ENCODE measurements around the gene TAF10. TPM values are rescaled to one million over a fixed set of nuclear protein-coding genes. Genes with fewer than 3 reads are reported as not detected.

TAF10 gene
- polyA plus RNA-seq, 4 donors = 62.6 to 133 (median 105) TPM

- Histone ChIP-seq H3K4me1 (ENCODE audit: control insufficient read depth in 3 of 3, insufficient read depth in 2 of 3, low read depth in 1 of 3, low read length in 2 of 3) (no peaks in the 10 kb centered on the region), H3K27ac (ENCODE audit: low read depth in 1 of 3, low read length in 2 of 3) (no peak overlapping the region), H3K36me3 (ENCODE audit: control insufficient read depth in 3 of 3, insufficient read depth in 2 of 3, low read depth in 1 of 3, low read length in 3 of 3) (peaks cover 0 to 13% (median 0%) of the 10 kb centered on the region in 3 donors), H3K27me3 (ENCODE audit: control insufficient read depth in 3 of 3, insufficient read depth in 3 of 3, low read length in 3 of 3) (peaks cover 0 to 12% (median 0%) of the 10 kb centered on the region in 3 donors), H3K9me3 (ENCODE audit: control insufficient read depth in 2 of 2, insufficient read depth in 1 of 2, low read depth in 1 of 2, low read length in 1 of 2) (no peaks in the 10 kb centered on the region), H3K4me3 (ENCODE audit: low read depth in 1 of 3, low read length in 3 of 3) (no peak overlapping the region)
- FAIRE-seq (no peak), DNase-seq (no peak)
- 82 to 90% (median 88%) methylated on average over 5 of the region's 5 CpGs for WGBS, 3 donors
Measured at GRCh38 chr11:6569706-6570105, 42.3 kb downstream of the TAF10 start.

- Histone ChIP-seq H3K27me3 (ENCODE audit: control insufficient read depth in 3 of 3, insufficient read depth in 3 of 3, low read length in 3 of 3) (peaks cover 0 to 12% (median 0%) of the 10 kb centered on the region in 3 donors), H3K4me1 (ENCODE audit: control insufficient read depth in 3 of 3, insufficient read depth in 2 of 3, low read depth in 1 of 3, low read length in 2 of 3) (no peaks in the 10 kb centered on the region), H3K4me3 (ENCODE audit: low read depth in 1 of 3, low read length in 3 of 3) (no peak overlapping the region), H3K27ac (ENCODE audit: low read depth in 1 of 3, low read length in 2 of 3) (no peak overlapping the region), H3K36me3 (ENCODE audit: control insufficient read depth in 3 of 3, insufficient read depth in 2 of 3, low read depth in 1 of 3, low read length in 3 of 3) (peaks cover 0 to 18% (median 0%) of the 10 kb centered on the region in 3 donors), H3K9me3 (ENCODE audit: control insufficient read depth in 2 of 2, insufficient read depth in 1 of 2, low read depth in 1 of 2, low read length in 1 of 2) (no peaks in the 10 kb centered on the region)
- FAIRE-seq (no peak), DNase-seq (peak; percentile 24 to 25)
- 76 to 88% (median 87%) methylated on average over 4 of the region's 4 CpGs for WGBS, 3 donors
Measured at GRCh38 chr11:6568191-6568918, 43.7 kb downstream of the TAF10 start.

- 95 to 97% (median 96%) methylated on average over 7 of the region's 7 CpGs for WGBS, 3 donors
- Histone ChIP-seq H3K4me3 (ENCODE audit: low read depth in 1 of 3, low read length in 3 of 3) (no peak overlapping the region), H3K27ac (ENCODE audit: low read depth in 1 of 3, low read length in 2 of 3) (no peak overlapping the region), H3K9me3 (ENCODE audit: control insufficient read depth in 2 of 2, insufficient read depth in 1 of 2, low read depth in 1 of 2, low read length in 1 of 2) (no peaks in the 10 kb centered on the region), H3K36me3 (ENCODE audit: control insufficient read depth in 3 of 3, insufficient read depth in 2 of 3, low read depth in 1 of 3, low read length in 3 of 3) (peaks cover 0 to 24% (median 0%) of the 10 kb centered on the region in 3 donors), H3K27me3 (ENCODE audit: control insufficient read depth in 3 of 3, insufficient read depth in 3 of 3, low read length in 3 of 3) (peaks cover 0 to 12% (median 0%) of the 10 kb centered on the region in 3 donors), H3K4me1 (ENCODE audit: control insufficient read depth in 3 of 3, insufficient read depth in 2 of 3, low read depth in 1 of 3, low read length in 2 of 3) (no peaks in the 10 kb centered on the region)
- DNase-seq = no peak
- no peak for FAIRE-seq
Measured at GRCh38 chr11:6567371-6567745, 44.7 kb downstream of the TAF10 start.

GRCh38 chr11:6566704-6567370 is 45.2 kb downstream of the TAF10 start:
- DNase-seq = no peak
- H3K36me3 ChIP-seq (ENCODE audit: control insufficient read depth in 3 of 3, insufficient read depth in 2 of 3, low read depth in 1 of 3, low read length in 3 of 3) = peaks cover 0 to 24% (median 0%) of the 10 kb centered on the region in 3 donors
- 88 to 93% (median 89%) methylated on average over 13 of the region's 13 CpGs for WGBS, 3 donors
- H3K9me3 ChIP-seq (ENCODE audit: control insufficient read depth in 2 of 2, insufficient read depth in 1 of 2, low read depth in 1 of 2, low read length in 1 of 2) = no peaks in the 10 kb centered on the region
- H3K27me3 ChIP-seq (ENCODE audit: control insufficient read depth in 3 of 3, insufficient read depth in 3 of 3, low read length in 3 of 3) = peaks cover 0 to 12% (median 0%) of the 10 kb centered on the region in 3 donors
- no peak for FAIRE-seq
- H3K27ac ChIP-seq (ENCODE audit: low read depth in 1 of 3, low read length in 2 of 3) = no peak overlapping the region
- no peak overlapping the region for H3K4me3 ChIP-seq (ENCODE audit: low read depth in 1 of 3, low read length in 3 of 3)
- H3K4me1 ChIP-seq (ENCODE audit: control insufficient read depth in 3 of 3, insufficient read depth in 2 of 3, low read depth in 1 of 3, low read length in 2 of 3) = no peaks in the 10 kb centered on the region

GRCh38 chr11:6565988-6566703 is 45.9 kb downstream of the TAF10 start:
- no peak for FAIRE-seq
- WGBS, 3 donors = 86 to 96% (median 91%) methylated on average over 5 of the region's 5 CpGs
- Histone ChIP-seq H3K4me3 (ENCODE audit: low read depth in 1 of 3, low read length in 3 of 3) (no peak overlapping the region), H3K4me1 (ENCODE audit: control insufficient read depth in 3 of 3, insufficient read depth in 2 of 3, low read depth in 1 of 3, low read length in 2 of 3) (no peaks in the 10 kb centered on the region), H3K9me3 (ENCODE audit: control insufficient read depth in 2 of 2, insufficient read depth in 1 of 2, low read depth in 1 of 2, low read length in 1 of 2) (no peaks in the 10 kb centered on the region), H3K27ac (ENCODE audit: low read depth in 1 of 3, low read length in 2 of 3) (no peak overlapping the region), H3K27me3 (ENCODE audit: control insufficient read depth in 3 of 3, insufficient read depth in 3 of 3, low read length in 3 of 3) (peaks cover 0 to 6% (median 0%) of the 10 kb centered on the region in 3 donors), H3K36me3 (ENCODE audit: control insufficient read depth in 3 of 3, insufficient read depth in 2 of 3, low read depth in 1 of 3, low read length in 3 of 3) (peaks cover 0 to 22% (median 0%) of the 10 kb centered on the region in 3 donors)
- no peak for DNase-seq

GRCh38 chr11:6565325-6565724 is 46.7 kb downstream of the TAF10 start:
- 64 to 79% (median 77%) methylated on average over 2 of the region's 2 CpGs for WGBS, 3 donors
- no peak overlapping the region for H3K27ac ChIP-seq (ENCODE audit: low read depth in 1 of 3, low read length in 2 of 3)
- no peaks in the 10 kb centered on the region for H3K27me3 ChIP-seq (ENCODE audit: control insufficient read depth in 3 of 3, insufficient read depth in 3 of 3, low read length in 3 of 3)
- H3K36me3 ChIP-seq (ENCODE audit: control insufficient read depth in 3 of 3, insufficient read depth in 2 of 3, low read depth in 1 of 3, low read length in 3 of 3) = peaks cover 0 to 17% (median 0%) of the 10 kb centered on the region in 3 donors
- no peak for DNase-seq
- H3K9me3 ChIP-seq (ENCODE audit: control insufficient read depth in 2 of 2, insufficient read depth in 1 of 2, low read depth in 1 of 2, low read length in 1 of 2) = no peaks in the 10 kb centered on the region
- FAIRE-seq = no peak
- no peak overlapping the region for H3K4me3 ChIP-seq (ENCODE audit: low read depth in 1 of 3, low read length in 3 of 3)
- no peaks in the 10 kb centered on the region for H3K4me1 ChIP-seq (ENCODE audit: control insufficient read depth in 3 of 3, insufficient read depth in 2 of 3, low read depth in 1 of 3, low read length in 2 of 3)

GRCh38 chr11:6563667-6564066 is 48.3 kb downstream of the TAF10 start:
- no peaks in the 10 kb centered on the region for H3K9me3 ChIP-seq (ENCODE audit: control insufficient read depth in 2 of 2, insufficient read depth in 1 of 2, low read depth in 1 of 2, low read length in 1 of 2)
- no peak overlapping the region for H3K27ac ChIP-seq (ENCODE audit: low read depth in 1 of 3, low read length in 2 of 3)
- 81 to 90% (median 85%) methylated on average over 10 of the region's 10 CpGs for whole genome bisulfite sequencing, 3 donors
- peaks cover 0 to 15% (median 0%) of the 10 kb centered on the region in 3 donors for H3K36me3 ChIP-seq (ENCODE audit: control insufficient read depth in 3 of 3, insufficient read depth in 2 of 3, low read depth in 1 of 3, low read length in 3 of 3)
- H3K4me3 ChIP-seq (ENCODE audit: low read depth in 1 of 3, low read length in 3 of 3) = no peak overlapping the region
- no peak for FAIRE-seq
- no peaks in the 10 kb centered on the region for H3K27me3 ChIP-seq (ENCODE audit: control insufficient read depth in 3 of 3, insufficient read depth in 3 of 3, low read length in 3 of 3)
- no peak for DNase-seq
- no peaks in the 10 kb centered on the region for H3K4me1 ChIP-seq (ENCODE audit: control insufficient read depth in 3 of 3, insufficient read depth in 2 of 3, low read depth in 1 of 3, low read length in 2 of 3)

GRCh38 chr11:6563121-6563619 is 48.8 kb downstream of the TAF10 start:
- Histone ChIP-seq H3K27me3 (ENCODE audit: control insufficient read depth in 3 of 3, insufficient read depth in 3 of 3, low read length in 3 of 3) (no peaks in the 10 kb centered on the region), H3K4me3 (ENCODE audit: low read depth in 1 of 3, low read length in 3 of 3) (no peak overlapping the region), H3K4me1 (ENCODE audit: control insufficient read depth in 3 of 3, insufficient read depth in 2 of 3, low read depth in 1 of 3, low read length in 2 of 3) (no peaks in the 10 kb centered on the region), H3K27ac (ENCODE audit: low read depth in 1 of 3, low read length in 2 of 3) (no peak overlapping the region), H3K36me3 (ENCODE audit: control insufficient read depth in 3 of 3, insufficient read depth in 2 of 3, low read depth in 1 of 3, low read length in 3 of 3) (peaks cover 0 to 15% (median 0%) of the 10 kb centered on the region in 3 donors), H3K9me3 (ENCODE audit: control insufficient read depth in 2 of 2, insufficient read depth in 1 of 2, low read depth in 1 of 2, low read length in 1 of 2) (no peaks in the 10 kb centered on the region)
- no peak for FAIRE-seq
- WGBS, 3 donors = 89 to 94% (median 93%) methylated on average over 4 of the region's 4 CpGs
- no peak for DNase-seq
